IMR-90 (cell line): ENCODE measurements around the gene DUSP16.

ENCODE experiments used
- CTCF ChIP-seq: conservative IDR thresholded peaks from 2 replicates; pipeline ENCODE4 v1.5.1; 2012; ENCODE audit warnings: mild to moderate bottlenecking, low read depth, low read length, improper control_type of control experiment
- MXI1 ChIP-seq: IDR thresholded peaks from 2 replicates; pipeline ENCODE4 v1.6.1; 2012; ENCODE audit warnings: low read depth, mild to moderate bottlenecking, low read length, moderate library complexity, borderline replicate concordance
- NFE2L2 ChIP-seq: fragments of 150-350 bp; IDR thresholded peaks from 2 replicates; pipeline ENCODE4 v1.6.1; 2016; ENCODE audit warnings: low read depth, mild to moderate bottlenecking, low read length
- POLR2A ChIP-seq: IDR thresholded peaks from 2 replicates; pipeline ENCODE4 v1.6.1; 2012; ENCODE audit warnings: mild to moderate bottlenecking, low read depth, low read length
- RAD21 ChIP-seq: IDR thresholded peaks from 2 replicates; pipeline ENCODE4 v1.6.1; 2012; ENCODE audit warnings: low read length, improper control_type of control experiment
- RCOR1 ChIP-seq: IDR thresholded peaks from 2 replicates; pipeline ENCODE4 v1.6.1; 2012; ENCODE audit warnings: mild to moderate bottlenecking, low read length, improper control_type of control experiment; ENCODE audit not compliant: insufficient replicate concordance
- RFX5 ChIP-seq: IDR thresholded peaks from 2 replicates; pipeline ENCODE4 v1.8.0; 2012; ENCODE audit warnings: low read depth, mild to moderate bottlenecking, low read length, moderate library complexity
- SMC3 ChIP-seq: fragments of 150-350 bp; IDR thresholded peaks from 2 replicates; pipeline ENCODE4 v1.6.1; 2016; ENCODE audit warnings: low read depth, mild to moderate bottlenecking, antibody characterized with exemption, low read length, moderate library complexity
- USF2 ChIP-seq: fragments of 150-350 bp; IDR thresholded peaks from 2 replicates; pipeline ENCODE4 v1.6.1; 2017; ENCODE audit warnings: mild to moderate bottlenecking, antibody characterized with exemption, low read length, low read depth

- no peak for TF ChIP-seq USF2
- peak; percentile 14; the same call in 1 of the 2 replicates for TF ChIP-seq CTCF
- peak; percentile 37 for TF ChIP-seq POLR2A
- no peak for TF ChIP-seq SMC3
- TF ChIP-seq RFX5: no peak
- TF ChIP-seq RCOR1: no peak
- TF ChIP-seq MXI1: no peak
- TF ChIP-seq RAD21: no peak
- no peak for TF ChIP-seq NFE2L2
These were observed at the start of gene DUSP16 for GRCh38 chr12:12562585-12563261.
